ENCODE results near the gene DMBT1.

Gene DMBT1

GRCh38 chr10:122682522-122682921, 122.0 kb downstream of the DMBT1 start:
- Histone ChIP-seq H3K4me3 (ENCODE audit: low read length) (no peak overlapping the region), H3K9me3 (ENCODE audit: low read length) (no peaks in the 10 kb centered on the region), H3K36me3 (ENCODE audit: insufficient read depth, low read length) (no peaks in the 10 kb centered on the region), H2AFZ (ENCODE audit: low read depth, low read length) (no peak overlapping the region), H3K4me1 (ENCODE audit: insufficient read depth, low read length) (no peaks in the 10 kb centered on the region), H3K27me3 (ENCODE audit: insufficient read depth, low read length) (peaks cover 3% of the 10 kb centered on the region)

DNA sequence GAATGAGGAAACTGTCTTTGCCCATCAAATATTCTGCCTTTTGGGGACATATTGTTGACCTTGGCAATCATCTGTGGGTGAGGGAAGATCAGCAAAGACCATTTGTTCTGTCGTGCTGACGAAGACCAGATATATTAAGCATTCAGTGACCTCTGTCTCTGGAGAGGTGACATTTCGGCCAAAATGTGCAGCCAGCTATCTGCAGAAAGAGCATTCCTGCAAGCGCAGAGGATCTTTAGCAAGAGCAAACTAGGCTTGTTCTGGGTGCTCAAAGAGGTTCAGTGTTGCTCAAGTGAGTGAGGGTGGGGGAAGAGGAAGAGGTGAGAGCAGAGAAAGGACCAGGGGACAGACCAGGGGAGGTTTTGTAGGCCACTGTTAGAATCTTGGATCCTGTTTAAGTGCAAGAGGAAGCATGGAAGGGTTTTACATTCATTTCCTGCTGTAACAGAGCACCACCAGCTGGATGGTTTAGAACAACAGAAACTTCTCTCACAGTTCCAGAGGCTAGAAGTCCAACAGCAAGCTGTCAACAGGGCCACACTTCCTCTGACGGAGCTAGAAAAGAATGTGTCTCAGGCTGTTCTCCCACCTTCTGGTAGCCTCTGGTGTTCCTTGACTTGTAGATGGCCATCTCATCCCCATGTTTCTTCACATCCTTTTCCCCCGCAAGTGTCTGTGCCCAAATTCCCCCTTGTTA, 127.9 kb downstream of the DMBT1 start:
- no peaks in the 10 kb centered on the region for H3K27me3 ChIP-seq (ENCODE audit: insufficient read depth, low read length)

GRCh38 chr10:122689146-122689820, 128.7 kb downstream of the DMBT1 start:
- Histone ChIP-seq H3K9me3 (ENCODE audit: low read length) (no peaks in the 10 kb centered on the region), H3K36me3 (ENCODE audit: insufficient read depth, low read length) (no peaks in the 10 kb centered on the region), H3K27me3 (ENCODE audit: insufficient read depth, low read length) (no peaks in the 10 kb centered on the region), H2AFZ (ENCODE audit: low read depth, low read length) (no peak overlapping the region), H3K4me1 (ENCODE audit: insufficient read depth, low read length) (no peaks in the 10 kb centered on the region), H3K4me3 (ENCODE audit: low read length) (no peak overlapping the region)

More for the DNA sequence above, 127.9 kb downstream of the DMBT1 start:
- H3K9me3 ChIP-seq (ENCODE audit: low read length): no peaks in the 10 kb centered on the region
- no peak overlapping the region for H3K4me3 ChIP-seq (ENCODE audit: low read length)
- no peak overlapping the region for H2AFZ ChIP-seq (ENCODE audit: low read depth, low read length)
- no peaks in the 10 kb centered on the region for H3K4me1 ChIP-seq (ENCODE audit: insufficient read depth, low read length)
- no peaks in the 10 kb centered on the region for H3K36me3 ChIP-seq (ENCODE audit: insufficient read depth, low read length)

DNA sequence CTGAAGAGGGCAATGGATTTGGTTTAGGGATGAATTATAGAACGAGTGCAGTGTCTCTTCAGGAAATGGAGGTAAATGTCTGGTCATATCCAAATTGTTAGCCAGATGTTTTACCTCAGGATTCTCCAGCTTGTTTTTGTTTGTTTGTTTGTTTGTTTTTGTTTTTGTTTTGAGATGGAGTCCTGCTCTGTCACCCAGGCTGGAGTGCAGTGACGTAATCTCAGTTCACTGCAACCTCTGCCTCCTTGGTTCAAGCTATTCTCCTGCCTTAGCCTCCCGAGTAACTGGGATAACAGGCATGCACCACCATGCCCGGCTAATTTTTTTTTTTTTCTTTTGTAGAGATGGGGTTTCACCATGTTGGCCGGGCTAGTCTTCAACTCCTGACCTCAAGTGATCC, 132.2 kb downstream of the DMBT1 start:
- Histone ChIP-seq H3K4me1 (ENCODE audit: insufficient read depth, low read length) (no peaks in the 10 kb centered on the region), H3K4me3 (ENCODE audit: low read length) (no peak overlapping the region), H3K9me3 (ENCODE audit: low read length) (no peaks in the 10 kb centered on the region), H3K36me3 (ENCODE audit: insufficient read depth, low read length) (no peaks in the 10 kb centered on the region), H2AFZ (ENCODE audit: low read depth, low read length) (no peak overlapping the region), H3K27me3 (ENCODE audit: insufficient read depth, low read length) (no peaks in the 10 kb centered on the region)
